Spleen (tissue), 7 donors: ENCODE results near the gene LDB2.

ENCODE experiments used
- POLR2A ChIP-seq, 3 donors: fragments of 450-650 bp; IDR thresholded peaks; one replicate each; pipeline ENCODE4 v1.5.1; 2017; ENCODE audit warnings: antibody characterized with exemption in 3 of 3, mild to moderate bottlenecking in 1 of 3
- TF ChIP-seq, protein P1 (sequence below), 11 experiments: fragments of 200-600 bp in 7 of 11; fragments of 450-650 bp in 4 of 11; sonication (generic) in 4 of 11; IDR thresholded peaks in 8 of 11; conservative IDR thresholded peaks in 3 of 11; 1 replicate in 7 of 11; 2 replicates in 4 of 11; pipeline versions ENCODE4 v1.4.0 to v1.8.0; 2016 to 2021; ENCODE audit warnings: antibody characterized with exemption in 11 of 11, inconsistent platforms in 4 of 11, mild to moderate bottlenecking in 1 of 11
- donor health status: DM: no; HTN: no; CAD: no; lungs with moderate emphysema.
- donor health status: DM: no; HTN: no; CAD: no.
- donor health status: DM: no; HTN: no; CAD: no.

DNA sequence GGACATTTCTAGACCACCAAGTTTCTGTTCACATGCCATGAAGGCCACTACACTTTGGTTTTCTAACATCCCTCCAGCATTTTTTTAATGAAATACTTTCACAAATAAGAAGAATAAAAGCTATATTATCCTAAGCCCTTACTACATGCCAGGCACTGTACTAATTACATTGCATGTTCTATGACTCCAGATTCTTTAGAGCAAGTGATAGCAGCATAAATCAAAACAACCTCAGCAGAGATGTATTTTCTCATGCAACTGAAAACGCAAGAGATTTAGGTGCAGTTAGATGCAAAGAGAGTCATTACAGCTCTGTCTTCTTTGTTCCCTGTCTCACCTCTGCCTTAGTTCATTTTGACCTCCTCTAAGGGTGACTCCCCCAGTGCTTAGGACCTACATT is 230.0 kb downstream of the LDB2 start:
- TF ChIP-seq, protein P1, sequence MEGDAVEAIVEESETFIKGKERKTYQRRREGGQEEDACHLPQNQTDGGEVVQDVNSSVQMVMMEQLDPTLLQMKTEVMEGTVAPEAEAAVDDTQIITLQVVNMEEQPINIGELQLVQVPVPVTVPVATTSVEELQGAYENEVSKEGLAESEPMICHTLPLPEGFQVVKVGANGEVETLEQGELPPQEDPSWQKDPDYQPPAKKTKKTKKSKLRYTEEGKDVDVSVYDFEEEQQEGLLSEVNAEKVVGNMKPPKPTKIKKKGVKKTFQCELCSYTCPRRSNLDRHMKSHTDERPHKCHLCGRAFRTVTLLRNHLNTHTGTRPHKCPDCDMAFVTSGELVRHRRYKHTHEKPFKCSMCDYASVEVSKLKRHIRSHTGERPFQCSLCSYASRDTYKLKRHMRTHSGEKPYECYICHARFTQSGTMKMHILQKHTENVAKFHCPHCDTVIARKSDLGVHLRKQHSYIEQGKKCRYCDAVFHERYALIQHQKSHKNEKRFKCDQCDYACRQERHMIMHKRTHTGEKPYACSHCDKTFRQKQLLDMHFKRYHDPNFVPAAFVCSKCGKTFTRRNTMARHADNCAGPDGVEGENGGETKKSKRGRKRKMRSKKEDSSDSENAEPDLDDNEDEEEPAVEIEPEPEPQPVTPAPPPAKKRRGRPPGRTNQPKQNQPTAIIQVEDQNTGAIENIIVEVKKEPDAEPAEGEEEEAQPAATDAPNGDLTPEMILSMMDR (IDR thresholded peaks at IDR 0.05 in 8 of 11, conservative IDR thresholded peaks at IDR 0.05 in 3 of 11), result no peak
- TF ChIP-seq POLR2A (IDR thresholded peaks at IDR 0.05), result no peak
